ENCODE measurements around the gene NUTM2A. TPM values are rescaled to one million over a fixed set of nuclear protein-coding genes. Genes with fewer than 3 reads are reported as not detected.
"Not testable (repeated sequence)": the region's sequence is repeated elsewhere in the genome, so short reads cannot be mapped to it uniquely, and the experiment has no call there.

The NUTM2A gene
- total RNA-seq, result 2.9 and 4.3 TPM in 2 replicates
- long read RNA-seq, result 0 reads

- H3K27ac Mint-ChIP-seq; H3K9me3 Mint-ChIP-seq (ENCODE audit: low read depth); H3K4me3 Mint-ChIP-seq (ENCODE audit: low read depth); H3K36me3 Mint-ChIP-seq (ENCODE audit: insufficient read depth); H3K27me3 Mint-ChIP-seq; DNase-seq (ENCODE audit: low spot score, unreplicated experiment); H3K4me1 Mint-ChIP-seq (ENCODE audit: low read depth): not testable (repeated sequence)
Measured at GRCh38 chr10:87225148-87225547, at the start of gene NUTM2A. NUTM2A (plus strand) TSS chr10:87225448; CDS start chr10:87225831, 383 bp downstream.

- DNase-seq (ENCODE audit: low spot score, unreplicated experiment); H3K36me3 Mint-ChIP-seq (ENCODE audit: insufficient read depth); H3K27me3 Mint-ChIP-seq; H3K4me1 Mint-ChIP-seq (ENCODE audit: low read depth); H3K27ac Mint-ChIP-seq; H3K9me3 Mint-ChIP-seq (ENCODE audit: low read depth); H3K4me3 Mint-ChIP-seq (ENCODE audit: low read depth): not testable (repeated sequence)
Measured at GRCh38 chr10:87177587-87177986, 47.7 kb upstream of the NUTM2A start.

- not testable (repeated sequence) for H3K4me1 Mint-ChIP-seq (ENCODE audit: low read depth); H3K27ac Mint-ChIP-seq; H3K27me3 Mint-ChIP-seq; DNase-seq (ENCODE audit: low spot score, unreplicated experiment); H3K4me3 Mint-ChIP-seq (ENCODE audit: low read depth); H3K9me3 Mint-ChIP-seq (ENCODE audit: low read depth)
- H3K36me3 Mint-ChIP-seq (ENCODE audit: insufficient read depth), result peaks cover 15% of the 10 kb centered on the region
Measured at GRCh38 chr10:87184421-87184820, 40.8 kb upstream of the NUTM2A start.

- H3K4me1 Mint-ChIP-seq (ENCODE audit: low read depth); H3K4me3 Mint-ChIP-seq (ENCODE audit: low read depth); DNase-seq (ENCODE audit: low spot score, unreplicated experiment); H3K9me3 Mint-ChIP-seq (ENCODE audit: low read depth); H3K27me3 Mint-ChIP-seq; H3K27ac Mint-ChIP-seq: not testable (repeated sequence)
- H3K36me3 Mint-ChIP-seq (ENCODE audit: insufficient read depth), result peaks cover 15% of the 10 kb centered on the region
Measured at GRCh38 chr10:87186016-87186415, 39.2 kb upstream of the NUTM2A start.

GRCh38 chr10:87187573-87187972 is 37.7 kb upstream of the NUTM2A start:
- DNase-seq (ENCODE audit: low spot score, unreplicated experiment); H3K4me1 Mint-ChIP-seq (ENCODE audit: low read depth); H3K9me3 Mint-ChIP-seq (ENCODE audit: low read depth); H3K27ac Mint-ChIP-seq; H3K27me3 Mint-ChIP-seq; H3K4me3 Mint-ChIP-seq (ENCODE audit: low read depth): not testable (repeated sequence)
- H3K36me3 Mint-ChIP-seq (ENCODE audit: insufficient read depth), result peaks cover 18% of the 10 kb centered on the region

GRCh38 chr10:87191841-87192240 is 33.4 kb upstream of the NUTM2A start:
- not testable (repeated sequence) for H3K9me3 Mint-ChIP-seq (ENCODE audit: low read depth); H3K27ac Mint-ChIP-seq; H3K4me1 Mint-ChIP-seq (ENCODE audit: low read depth)

GRCh38 chr10:87200924-87201323 is 24.3 kb upstream of the NUTM2A start:
- DNase-seq (ENCODE audit: low spot score, unreplicated experiment); H3K27me3 Mint-ChIP-seq; H3K36me3 Mint-ChIP-seq (ENCODE audit: insufficient read depth); H3K4me1 Mint-ChIP-seq (ENCODE audit: low read depth); H3K27ac Mint-ChIP-seq; H3K9me3 Mint-ChIP-seq (ENCODE audit: low read depth); H3K4me3 Mint-ChIP-seq (ENCODE audit: low read depth): not testable (repeated sequence)

More at GRCh38 chr10:87191841-87192240, 33.4 kb upstream of the NUTM2A start:
- DNase-seq (ENCODE audit: low spot score, unreplicated experiment); H3K27me3 Mint-ChIP-seq; H3K4me3 Mint-ChIP-seq (ENCODE audit: low read depth); H3K36me3 Mint-ChIP-seq (ENCODE audit: insufficient read depth): not testable (repeated sequence)

- not testable (repeated sequence) for H3K9me3 Mint-ChIP-seq (ENCODE audit: low read depth); H3K4me3 Mint-ChIP-seq (ENCODE audit: low read depth); H3K36me3 Mint-ChIP-seq (ENCODE audit: insufficient read depth); H3K27ac Mint-ChIP-seq; H3K4me1 Mint-ChIP-seq (ENCODE audit: low read depth); DNase-seq (ENCODE audit: low spot score, unreplicated experiment); H3K27me3 Mint-ChIP-seq
Measured at GRCh38 chr10:87204801-87205200, 20.4 kb upstream of the NUTM2A start.

- not testable (repeated sequence) for H3K9me3 Mint-ChIP-seq (ENCODE audit: low read depth); H3K4me3 Mint-ChIP-seq (ENCODE audit: low read depth); H3K4me1 Mint-ChIP-seq (ENCODE audit: low read depth); H3K27me3 Mint-ChIP-seq; H3K27ac Mint-ChIP-seq; H3K36me3 Mint-ChIP-seq (ENCODE audit: insufficient read depth); DNase-seq (ENCODE audit: low spot score, unreplicated experiment)
Measured at GRCh38 chr10:87206922-87207321, 18.3 kb upstream of the NUTM2A start.

GRCh38 chr10:87210309-87210708 is 14.9 kb upstream of the NUTM2A start:
- not testable (repeated sequence) for H3K9me3 Mint-ChIP-seq (ENCODE audit: low read depth); H3K27me3 Mint-ChIP-seq; H3K27ac Mint-ChIP-seq; H3K4me3 Mint-ChIP-seq (ENCODE audit: low read depth); DNase-seq (ENCODE audit: low spot score, unreplicated experiment); H3K4me1 Mint-ChIP-seq (ENCODE audit: low read depth); H3K36me3 Mint-ChIP-seq (ENCODE audit: insufficient read depth)

- H3K27ac Mint-ChIP-seq; H3K4me1 Mint-ChIP-seq (ENCODE audit: low read depth); H3K4me3 Mint-ChIP-seq (ENCODE audit: low read depth); H3K9me3 Mint-ChIP-seq (ENCODE audit: low read depth); H3K27me3 Mint-ChIP-seq; DNase-seq (ENCODE audit: low spot score, unreplicated experiment); H3K36me3 Mint-ChIP-seq (ENCODE audit: insufficient read depth): not testable (repeated sequence)
Measured at GRCh38 chr10:87211848-87212247, 13.4 kb upstream of the NUTM2A start.

GRCh38 chr10:87213150-87213765 is 12.0 kb upstream of the NUTM2A start:
- DNase-seq (ENCODE audit: low spot score, unreplicated experiment); H3K4me1 Mint-ChIP-seq (ENCODE audit: low read depth); H3K27me3 Mint-ChIP-seq; H3K4me3 Mint-ChIP-seq (ENCODE audit: low read depth); H3K27ac Mint-ChIP-seq; H3K9me3 Mint-ChIP-seq (ENCODE audit: low read depth); H3K36me3 Mint-ChIP-seq (ENCODE audit: insufficient read depth): not testable (repeated sequence)

GRCh38 chr10:87213806-87214205 is 11.4 kb upstream of the NUTM2A start:
- not testable (repeated sequence) for DNase-seq (ENCODE audit: low spot score, unreplicated experiment); H3K4me3 Mint-ChIP-seq (ENCODE audit: low read depth); H3K4me1 Mint-ChIP-seq (ENCODE audit: low read depth); H3K9me3 Mint-ChIP-seq (ENCODE audit: low read depth); H3K27ac Mint-ChIP-seq; H3K27me3 Mint-ChIP-seq; H3K36me3 Mint-ChIP-seq (ENCODE audit: insufficient read depth)

- not testable (repeated sequence) for H3K36me3 Mint-ChIP-seq (ENCODE audit: insufficient read depth); H3K9me3 Mint-ChIP-seq (ENCODE audit: low read depth); DNase-seq (ENCODE audit: low spot score, unreplicated experiment); H3K4me3 Mint-ChIP-seq (ENCODE audit: low read depth); H3K27ac Mint-ChIP-seq; H3K4me1 Mint-ChIP-seq (ENCODE audit: low read depth); H3K27me3 Mint-ChIP-seq
Measured at GRCh38 chr10:87216120-87216519, 9.1 kb upstream of the NUTM2A start.
